Esophagus mucosa (tissue), 1 donor: ENCODE data around the gene IL22RA2. TPM values are rescaled to one million over a fixed set of nuclear protein-coding genes. Genes with fewer than 3 reads are reported as not detected.

Source experiments
- ATAC-seq: fragments of 200-7000 bp; cut with Tn5 transposase; one replicate; pipeline ENCODE4 v1.9.1; 2020
- total RNA-seq: library from RNA; stranded (reverse); gene quantifications from one replicate; pipeline ENCODE4 v1.2.4, GENCODE V29; 2023
- donor health status: DM: yes; HTN: yes; CAD: no.

The IL22RA2 gene
- total RNA-seq, 1 donor from 2014 or later, result not detected

DNA sequence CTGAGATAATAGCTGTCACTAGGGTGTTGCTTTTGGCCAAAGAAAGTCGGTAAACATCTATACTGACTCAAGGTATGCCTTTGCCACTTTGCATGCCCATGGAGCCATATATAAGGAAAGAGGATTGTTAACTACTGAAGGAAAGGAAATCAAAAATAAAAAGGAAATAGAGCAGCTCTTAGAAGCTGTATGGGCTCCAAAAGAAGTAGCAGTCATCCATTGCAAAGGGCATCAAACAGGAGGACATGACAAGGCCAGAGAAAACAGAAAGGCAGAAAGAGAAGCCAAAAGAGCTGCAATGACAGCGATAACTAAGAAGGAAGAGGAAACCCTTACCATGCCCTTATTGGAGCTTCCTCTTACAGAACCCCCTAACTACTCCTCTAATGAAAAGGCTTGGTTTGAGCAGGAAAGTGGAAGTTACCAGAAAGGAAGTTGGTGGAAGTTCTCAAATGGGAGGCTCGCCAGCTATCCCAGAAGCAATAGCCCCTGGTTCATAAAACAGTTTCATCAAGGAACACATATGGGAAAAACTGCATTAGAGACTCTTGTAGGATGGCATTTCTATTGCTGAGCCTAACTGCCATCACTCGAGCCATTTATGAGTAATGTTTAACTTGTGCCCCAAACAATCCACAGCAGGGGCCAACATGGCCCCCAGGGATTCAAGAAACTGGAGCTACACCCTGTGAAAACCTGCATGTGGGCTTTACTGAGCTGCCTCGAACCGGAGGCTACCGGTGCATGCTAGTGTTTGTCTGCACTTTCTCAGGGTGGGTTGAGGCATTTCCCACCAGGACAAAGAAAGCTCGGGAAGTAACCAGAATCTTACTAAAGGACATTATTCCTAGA is 7.0 kb downstream of the IL22RA2 start:
- no peak for ATAC-seq

DNA sequence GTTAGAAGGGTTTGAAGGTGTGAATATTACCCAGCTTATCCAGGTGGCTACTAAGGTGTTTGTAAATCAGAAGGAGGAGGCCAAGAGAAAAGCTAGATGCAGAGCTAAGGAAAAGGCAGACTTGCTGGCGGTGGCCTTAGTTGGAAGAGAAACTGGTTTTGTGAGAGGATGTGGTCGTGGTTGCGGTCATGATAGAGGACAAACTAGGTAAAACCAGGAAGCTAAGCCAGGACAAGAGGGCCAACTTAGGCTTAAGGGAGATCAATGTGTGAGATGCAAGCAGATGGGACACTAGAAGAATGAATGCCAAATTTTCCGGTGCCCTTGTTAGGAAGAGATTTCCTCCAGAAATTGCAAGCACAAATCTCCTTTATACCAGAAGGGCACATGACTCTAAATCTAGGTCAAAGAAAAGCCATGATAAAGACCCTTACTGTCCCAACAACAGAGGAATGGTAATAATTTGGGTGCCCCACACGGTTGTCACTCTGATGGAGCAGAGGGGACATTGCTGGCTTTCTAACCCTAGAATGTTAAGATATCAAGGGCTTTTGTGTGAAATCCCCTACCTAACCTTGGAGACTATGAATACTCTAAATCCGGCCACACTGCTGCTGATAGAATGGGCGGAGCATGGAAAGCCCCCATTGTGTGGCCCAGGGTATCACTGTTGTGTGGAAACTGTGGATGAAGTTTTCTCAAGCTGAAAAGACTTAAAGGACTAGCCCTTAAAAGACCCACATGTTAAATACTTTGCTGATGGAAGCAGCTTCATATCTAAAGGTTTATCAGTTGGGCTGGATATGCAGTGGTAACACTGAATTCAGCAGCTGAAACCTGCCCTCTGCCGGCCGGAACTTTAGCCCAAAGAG is 7.8 kb downstream of the IL22RA2 start:
- peak; percentile 47 for ATAC-seq

DNA sequence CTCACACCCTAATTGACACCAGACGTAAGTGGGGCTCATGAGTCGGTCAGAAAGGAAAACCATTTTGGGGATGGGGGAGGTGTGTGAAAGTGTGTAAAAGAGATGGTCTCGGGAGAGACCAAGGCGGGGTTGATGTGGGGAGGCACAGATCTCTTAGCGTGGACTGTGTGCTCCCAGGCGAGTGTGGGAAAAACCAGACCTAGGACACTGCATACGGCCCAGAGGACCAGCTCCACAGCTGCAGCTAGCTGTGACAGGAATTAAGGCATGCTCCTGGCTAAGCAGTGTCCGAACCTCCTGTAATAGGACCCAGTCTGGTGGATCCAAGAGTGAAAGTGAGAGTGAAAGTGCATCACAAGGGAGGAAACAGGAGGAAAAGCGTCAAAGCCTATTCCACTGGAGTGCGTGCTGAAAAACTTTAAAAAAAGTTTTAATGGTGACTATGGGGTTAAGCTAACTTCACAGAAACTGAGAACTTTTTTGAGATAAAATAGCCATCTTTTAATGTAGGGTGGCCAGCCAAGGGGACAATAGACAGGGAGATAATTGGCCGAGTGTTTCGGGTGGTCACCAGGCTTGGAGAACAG is 9.6 kb downstream of the IL22RA2 start:
- ATAC-seq, result no peak

DNA sequence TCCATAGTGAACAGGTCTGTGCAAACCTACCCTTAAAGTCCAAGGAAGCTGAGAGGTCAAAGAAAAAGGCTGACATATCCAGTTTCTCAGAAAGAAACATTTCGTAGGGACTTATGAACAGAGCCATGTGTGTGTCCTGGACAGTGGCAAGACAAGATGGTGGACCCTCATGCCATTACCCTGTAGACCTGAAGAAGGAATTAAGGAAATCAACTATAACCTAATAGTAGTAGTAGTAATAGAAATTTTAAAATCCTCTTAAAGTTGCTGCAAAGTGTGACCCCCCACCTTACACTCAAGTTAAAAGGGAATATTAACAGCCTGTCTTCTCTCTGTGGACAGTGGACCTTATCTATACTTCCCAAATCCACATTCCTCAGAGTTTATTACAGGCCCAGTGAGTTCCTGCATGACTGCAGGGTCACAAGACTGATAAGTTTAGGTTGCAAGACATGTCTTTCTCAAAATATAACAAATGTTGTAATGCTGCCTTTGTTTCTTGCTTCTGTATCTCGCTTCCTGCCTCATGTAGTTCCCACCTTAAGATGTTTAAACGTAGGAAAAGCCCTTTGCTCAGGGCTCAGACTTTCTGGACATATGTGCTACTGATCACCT is 10.6 kb downstream of the IL22RA2 start:
- ATAC-seq, result no peak

- no peak for ATAC-seq
Measured at GRCh38 chr6:137161949-137162348, 11.5 kb downstream of the IL22RA2 start.

GRCh38 chr6:137160763-137161162 is 12.7 kb downstream of the IL22RA2 start:
- no peak for ATAC-seq

GRCh38 chr6:137159912-137160311 is 13.5 kb downstream of the IL22RA2 start:
- ATAC-seq, result no peak

DNA sequence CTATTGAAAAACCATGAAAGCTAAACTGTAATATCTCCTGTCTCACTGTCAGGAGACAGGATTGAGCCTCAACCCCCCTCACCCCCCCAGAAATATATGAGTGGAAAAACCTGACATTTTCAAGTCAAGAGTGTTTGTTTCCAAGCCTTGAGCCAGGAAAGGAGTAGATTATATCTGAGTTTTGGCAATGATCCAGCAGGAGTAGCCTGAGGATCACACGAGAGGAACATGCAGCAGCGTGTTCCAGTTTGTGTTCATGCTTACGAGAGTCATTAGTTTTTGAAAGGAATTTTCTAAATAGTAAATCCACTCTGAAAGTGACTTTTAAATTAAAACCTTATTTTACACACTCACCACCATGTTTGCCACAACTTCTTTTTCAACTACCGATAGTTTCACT is 15.8 kb downstream of the IL22RA2 start:
- ATAC-seq, result peak; percentile 63

- ATAC-seq, result no peak
Measured at GRCh38 chr6:137156650-137157049, 16.8 kb downstream of the IL22RA2 start.

GRCh38 chr6:137155830-137156229 is 17.6 kb downstream of the IL22RA2 start:
- peak; percentile 74 for ATAC-seq

GRCh38 chr6:137150072-137150471 is 23.4 kb downstream of the IL22RA2 start:
- ATAC-seq, result no peak

- no peak for ATAC-seq
Measured at GRCh38 chr6:137149035-137149393, 24.4 kb downstream of the IL22RA2 start.

- peak; percentile 37 for ATAC-seq
Measured at GRCh38 chr6:137148306-137149034, 25.0 kb downstream of the IL22RA2 start.

GRCh38 chr6:137147195-137147594 is 26.2 kb downstream of the IL22RA2 start:
- ATAC-seq, result no peak

- no peak for ATAC-seq
Measured at GRCh38 chr6:137146206-137146605, 27.2 kb downstream of the IL22RA2 start.

DNA sequence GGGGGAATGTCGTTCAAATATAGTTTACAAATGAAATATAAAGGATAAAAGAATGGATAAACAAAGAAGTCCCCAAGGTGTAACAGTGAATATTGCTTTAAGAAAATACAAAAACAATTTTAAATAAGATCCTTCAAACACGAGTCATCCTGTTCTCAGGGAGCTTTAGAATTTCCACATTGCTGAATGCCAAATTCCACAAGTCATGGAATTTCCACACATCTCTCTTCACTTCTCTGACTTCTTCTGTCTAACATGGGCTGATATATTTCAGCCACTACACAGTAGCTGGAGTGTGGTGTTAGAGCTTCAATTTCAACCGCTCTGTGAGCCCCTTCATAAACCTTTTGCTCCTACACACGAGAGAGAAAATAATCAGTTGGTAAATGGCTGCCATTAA is 28.0 kb downstream of the IL22RA2 start:
- ATAC-seq, result no peak

DNA sequence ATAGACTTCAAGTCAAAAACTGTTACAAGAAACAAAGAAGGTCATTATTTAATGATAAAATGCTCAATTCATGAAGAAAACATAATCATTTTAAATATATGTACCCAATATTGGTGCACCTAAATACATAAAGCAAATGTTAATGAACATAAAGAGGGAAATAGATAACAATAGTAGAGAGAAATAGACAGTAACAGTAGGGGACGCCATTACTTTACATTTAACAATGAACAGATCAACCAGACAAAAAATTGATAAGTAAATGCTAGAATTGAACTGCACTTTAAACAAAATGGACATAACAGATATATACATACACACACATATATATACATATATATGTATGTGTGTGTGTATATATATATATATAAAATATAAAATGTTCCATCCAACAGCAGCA is 37.4 kb downstream of the IL22RA2 start:
- ATAC-seq, result no peak

GRCh38 chr6:137134483-137134882 is 39.0 kb downstream of the IL22RA2 start:
- no peak for ATAC-seq

- ATAC-seq, result peak; percentile 52
Measured at GRCh38 chr6:137133122-137133521, 40.3 kb downstream of the IL22RA2 start.

GRCh38 chr6:137126875-137127485 is 46.5 kb downstream of the IL22RA2 start:
- no peak for ATAC-seq

GRCh38 chr6:137123078-137123477 is 50.4 kb downstream of the IL22RA2 start:
- no peak for ATAC-seq

GRCh38 chr6:137122612-137123011 is 50.8 kb downstream of the IL22RA2 start:
- no peak for ATAC-seq
